GM10266 (cell line): ENCODE data around the gene PPP1R16B.

Source experiments
- DNase-seq: peaks from one replicate; pipeline ENCODE4 v3.0.0; 2012; ENCODE audit errors: extremely low spot score
- CTCF ChIP-seq: IDR thresholded peaks from 2 replicates; pipeline ENCODE4 v1.5.1; 2012; ENCODE audit warnings: mild to moderate bottlenecking, low read depth; ENCODE audit not compliant: control insufficient read depth, insufficient read depth; ENCODE audit errors: missing control alignments

PPP1R16B gene

GRCh38 chr20:38885357-38885756, 79.9 kb downstream of the PPP1R16B start:
- no peak for DNase-seq
- TF ChIP-seq CTCF = no peak

- TF ChIP-seq CTCF = no peak
- no peak for DNase-seq
Observed at GRCh38 chr20:38888059-38888831, 82.7 kb downstream of the PPP1R16B start.

GRCh38 chr20:38889050-38889449, 83.6 kb downstream of the PPP1R16B start:
- DNase-seq = no peak

GRCh38 chr20:38889792-38890496, 84.4 kb downstream of the PPP1R16B start:
- DNase-seq = no peak
- TF ChIP-seq CTCF = no peak

More at GRCh38 chr20:38889050-38889449, 83.6 kb downstream of the PPP1R16B start:
- TF ChIP-seq CTCF = no peak

GRCh38 chr20:38890497-38890818, 85.0 kb downstream of the PPP1R16B start:
- DNase-seq = peak; percentile 38
- no peak for TF ChIP-seq CTCF

- TF ChIP-seq CTCF = no peak
- DNase-seq = peak; percentile 63
Observed at GRCh38 chr20:38892091-38892981, 86.8 kb downstream of the PPP1R16B start.
